DMS53 (cell line): ENCODE results near the gene FBXO21.
"Not testable (repeated sequence)": the region's sequence is repeated elsewhere in the genome, so short reads cannot be mapped to it uniquely, and the experiment has no call there.

Experiments
- DNase-seq: peaks from one replicate; lab custom pipeline; 2025; lab: John Stamatoyannopoulos, UW

FBXO21 gene

GRCh38 chr12:117190210-117190781 lies at the start of gene FBXO21:
Gene FBXO21, minus strand, starts transcription at chr12:117190470. Its CDS starts 14 bp downstream, at chr12:117190456.
- peak; percentile 97 for DNase-seq

GRCh38 chr12:117236456-117237001 lies 46.3 kb upstream of the FBXO21 start:
- peak; percentile 89 for DNase-seq

GRCh38 chr12:117235261-117235660 lies 45.0 kb upstream of the FBXO21 start:
- no peak for DNase-seq

- no peak for DNase-seq
Measured at GRCh38 chr12:117234441-117234840, 44.2 kb upstream of the FBXO21 start.

- DNase-seq: peak; percentile 38
Measured at GRCh38 chr12:117231750-117232149, 41.5 kb upstream of the FBXO21 start.

GRCh38 chr12:117228239-117228638 lies 38.0 kb upstream of the FBXO21 start:
- peak; percentile 44 for DNase-seq

- no peak for DNase-seq
Measured at GRCh38 chr12:117227000-117227653, 36.9 kb upstream of the FBXO21 start.

- DNase-seq: no peak
Measured at GRCh38 chr12:117226505-117226904, 36.2 kb upstream of the FBXO21 start.

GRCh38 chr12:117225179-117225578 lies 34.9 kb upstream of the FBXO21 start:
- DNase-seq: no peak

- DNase-seq: not testable (repeated sequence)
Measured at GRCh38 chr12:117220947-117221346, 30.7 kb upstream of the FBXO21 start.

- no peak for DNase-seq
Measured at GRCh38 chr12:117218149-117218548, 27.9 kb upstream of the FBXO21 start.

GRCh38 chr12:117216686-117217085 lies 26.4 kb upstream of the FBXO21 start:
- DNase-seq: no peak

GRCh38 chr12:117214797-117215196 lies 24.5 kb upstream of the FBXO21 start:
- no peak for DNase-seq

GRCh38 chr12:117213295-117213808 lies 23.1 kb upstream of the FBXO21 start:
- no peak for DNase-seq

GRCh38 chr12:117212563-117213190 lies 22.4 kb upstream of the FBXO21 start:
- peak; percentile 88 for DNase-seq

- no peak for DNase-seq
Measured at GRCh38 chr12:117210266-117210918, 20.1 kb upstream of the FBXO21 start.

GRCh38 chr12:117209626-117210025 lies 19.4 kb upstream of the FBXO21 start:
- DNase-seq: no peak

- no peak for DNase-seq
Measured at GRCh38 chr12:117208811-117209455, 18.7 kb upstream of the FBXO21 start.

- no peak for DNase-seq
Measured at GRCh38 chr12:117208206-117208605, 17.9 kb upstream of the FBXO21 start.

- no peak for DNase-seq
Measured at GRCh38 chr12:117207675-117208074, 17.4 kb upstream of the FBXO21 start.

GRCh38 chr12:117202556-117202955 lies 12.3 kb upstream of the FBXO21 start:
- no peak for DNase-seq

GRCh38 chr12:117202033-117202432 lies 11.8 kb upstream of the FBXO21 start:
- no peak for DNase-seq
